Hypothalamus (tissue), 51 donors: ENCODE measurements around the gene PCDHGA7.
"Not testable (repeated sequence)": the region's sequence is repeated elsewhere in the genome, so short reads cannot be mapped to it uniquely, and the experiment has no call there.

Source experiments
- DNase-seq, 51 donors: peaks; one replicate each; lab custom pipeline; 2025; lab: John Stamatoyannopoulos, UW

PCDHGA7 gene

DNA sequence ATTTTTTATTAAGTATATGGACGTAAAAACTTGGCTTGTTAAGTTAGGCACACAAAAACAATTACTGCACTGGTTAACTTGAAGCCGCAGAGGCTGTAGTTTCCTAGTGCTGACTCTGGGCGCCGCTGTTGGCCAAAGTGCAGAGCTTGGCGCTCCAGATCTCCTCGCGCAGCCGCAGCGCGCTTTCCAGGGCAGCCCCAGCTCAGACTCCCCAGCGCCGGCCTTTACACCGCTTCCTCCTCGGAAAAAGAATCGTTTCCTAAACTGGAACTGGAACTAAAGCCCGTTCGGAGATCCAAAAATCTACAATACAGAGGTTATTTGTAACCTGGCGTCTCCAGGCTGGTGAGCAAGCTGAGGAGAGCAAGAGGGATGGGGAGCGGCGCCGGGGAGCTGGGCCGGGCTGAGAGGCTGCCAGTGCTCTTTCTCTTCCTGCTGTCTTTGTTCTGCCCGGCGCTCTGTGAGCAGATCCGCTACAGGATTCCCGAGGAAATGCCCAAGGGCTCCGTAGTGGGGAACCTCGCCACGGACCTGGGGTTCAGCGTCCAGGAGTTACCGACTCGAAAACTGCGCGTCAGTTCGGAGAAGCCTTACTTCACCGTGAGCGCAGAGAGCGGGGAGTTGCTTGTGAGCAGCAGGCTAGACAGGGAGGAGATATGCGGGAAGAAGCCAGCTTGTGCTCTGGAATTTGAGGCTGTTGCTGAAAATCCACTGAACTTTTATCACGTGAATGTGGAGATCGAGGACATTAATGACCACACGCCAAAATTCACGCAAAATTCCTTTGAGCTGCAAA lies 15.4 kb downstream of the PCDHGA7 start, which contains the start of gene PCDHGB5:
Gene PCDHGB5, plus strand, starts transcription at position 192 of the 796 bp plus-strand sequence. Its CDS starts 181 bp downstream, at position 373.
- not testable (repeated sequence) for DNase-seq

DNA sequence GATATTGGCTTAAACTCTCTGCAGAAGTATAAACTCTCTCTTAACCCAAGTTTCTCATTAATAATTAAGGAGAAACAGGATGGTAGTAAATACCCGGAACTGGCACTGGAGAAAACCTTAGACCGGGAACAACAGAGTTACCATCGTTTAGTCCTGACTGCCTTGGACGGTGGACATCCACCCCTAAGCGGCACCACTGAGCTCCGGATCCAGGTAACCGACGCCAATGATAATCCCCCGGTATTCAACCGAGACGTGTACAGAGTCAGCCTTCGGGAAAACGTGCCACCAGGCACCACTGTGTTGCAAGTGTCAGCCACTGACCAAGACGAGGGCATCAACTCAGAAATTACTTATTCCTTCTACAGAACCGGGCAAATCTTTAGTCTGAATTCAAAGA lies 16.1 kb downstream of the PCDHGA7 start:
- DNase-seq, result no peak

DNA sequence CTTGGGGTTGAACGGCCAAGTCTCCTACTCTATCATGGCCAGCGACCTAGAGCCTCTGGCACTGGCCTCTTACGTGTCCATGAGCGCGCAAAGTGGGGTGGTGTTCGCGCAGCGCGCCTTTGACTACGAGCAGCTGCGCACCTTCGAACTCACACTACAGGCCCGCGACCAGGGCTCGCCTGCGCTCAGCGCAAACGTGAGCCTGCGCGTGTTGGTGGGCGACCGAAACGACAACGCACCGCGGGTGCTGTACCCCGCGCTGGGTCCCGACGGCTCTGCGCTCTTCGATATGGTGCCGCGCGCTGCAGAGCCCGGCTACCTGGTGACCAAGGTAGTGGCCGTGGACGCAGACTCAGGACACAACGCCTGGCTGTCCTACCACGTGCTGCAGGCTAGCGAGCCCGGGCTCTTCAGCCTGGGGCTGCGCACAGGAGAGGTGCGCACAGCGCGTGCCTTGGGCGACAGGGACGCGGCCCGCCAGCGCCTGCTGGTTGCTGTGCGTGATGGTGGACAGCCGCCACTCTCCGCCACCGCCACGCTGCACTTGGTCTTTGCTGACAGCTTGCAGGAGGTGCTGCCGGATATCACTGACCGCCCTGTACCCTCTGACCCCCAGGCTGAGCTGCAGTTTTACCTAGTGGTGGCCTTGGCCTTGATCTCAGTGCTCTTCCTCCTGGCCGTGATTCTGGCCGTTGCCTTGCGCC lies 17.2 kb downstream of the PCDHGA7 start:
- DNase-seq, result no peak

DNA sequence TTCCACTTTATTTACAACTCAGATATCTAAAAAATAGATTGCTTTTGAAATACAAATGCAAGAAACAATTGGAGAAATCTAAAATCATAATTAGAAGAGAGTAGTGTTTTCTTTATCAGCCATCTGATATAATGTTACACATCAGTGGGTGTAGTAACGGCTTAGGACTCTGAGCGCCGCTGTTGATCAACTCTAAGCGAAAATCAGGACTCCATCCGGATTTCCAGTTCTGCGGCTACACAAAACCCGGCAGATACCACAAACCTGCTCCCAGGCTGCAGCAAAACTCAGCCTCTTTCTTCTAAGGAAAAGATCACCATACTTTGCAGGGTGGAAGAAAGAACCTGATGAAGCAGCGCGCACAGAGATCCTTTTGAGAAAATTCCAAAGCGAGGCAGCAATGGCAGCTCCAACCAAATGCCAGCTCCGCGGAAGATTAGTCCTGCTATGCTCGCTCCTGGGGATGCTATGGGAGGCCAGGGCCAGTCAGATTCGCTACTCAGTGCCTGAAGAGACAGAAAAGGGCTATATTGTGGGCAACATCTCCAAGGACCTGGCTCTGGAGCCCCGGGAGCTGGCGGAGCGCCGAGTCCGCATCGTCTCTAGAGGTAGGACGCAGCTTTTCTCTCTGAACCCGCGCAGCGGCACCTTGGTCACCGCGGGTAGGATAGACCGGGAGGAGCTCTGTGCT lies 20.2 kb downstream of the PCDHGA7 start, which contains the start of gene PCDHGA9:
Gene PCDHGA9, plus strand, starts transcription at position 226 of the 691 bp plus-strand sequence. Its CDS starts 175 bp downstream, at position 401.
- DNase-seq, result peak in 2 of 51 donors; percentile 12 to 19

DNA sequence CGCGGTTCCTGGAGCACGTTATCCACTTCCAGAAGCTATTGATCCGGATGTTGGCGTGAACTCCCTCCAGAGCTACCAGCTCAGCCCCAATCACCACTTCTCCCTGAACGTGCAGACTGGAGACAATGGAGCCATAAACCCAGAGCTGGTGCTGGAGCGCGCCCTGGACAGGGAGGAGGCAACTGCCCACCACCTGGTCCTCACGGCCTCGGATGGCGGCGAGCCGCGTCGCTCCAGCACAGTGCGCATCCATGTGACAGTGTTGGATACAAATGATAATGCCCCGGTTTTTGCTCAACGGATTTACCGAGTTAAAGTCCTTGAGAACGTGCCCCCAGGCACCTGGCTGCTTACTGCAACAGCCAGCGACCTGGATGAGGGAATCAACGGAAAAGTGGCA lies 20.8 kb downstream of the PCDHGA7 start:
- DNase-seq, result no peak

DNA sequence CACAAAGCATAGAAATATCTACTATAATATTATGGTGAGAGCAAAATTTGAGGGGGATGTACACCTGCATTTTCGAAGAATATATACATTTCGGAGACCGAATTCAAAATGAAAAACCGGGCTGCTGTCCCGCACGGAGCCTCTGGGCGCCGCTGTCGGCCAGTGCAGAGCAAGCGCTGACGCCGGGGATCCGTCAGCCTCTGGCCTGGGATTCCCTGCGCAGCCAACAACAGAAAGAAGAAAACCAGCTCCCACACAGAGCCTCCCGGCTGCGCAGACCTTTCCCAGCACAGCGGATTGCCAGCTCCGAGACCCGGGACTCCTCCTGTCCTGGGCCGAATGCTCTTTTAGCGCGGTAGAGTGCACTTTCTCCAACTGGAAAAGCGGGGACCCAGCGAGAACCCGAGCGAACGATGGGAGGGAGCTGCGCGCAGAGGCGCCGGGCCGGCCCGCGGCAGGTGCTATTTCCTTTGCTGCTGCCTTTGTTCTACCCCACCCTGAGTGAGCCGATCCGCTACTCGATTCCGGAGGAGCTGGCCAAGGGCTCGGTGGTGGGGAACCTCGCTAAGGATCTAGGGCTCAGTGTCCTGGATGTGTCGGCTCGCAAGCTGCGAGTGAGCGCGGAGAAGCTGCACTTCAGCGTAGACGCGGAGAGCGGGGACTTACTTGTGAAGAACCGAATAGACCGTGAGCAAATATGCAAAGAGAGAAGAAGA lies 25.4 kb downstream of the PCDHGA7 start, which contains the start of gene PCDHGB6:
Gene PCDHGB6, plus strand, starts transcription at position 232 of the 716 bp plus-strand sequence. Its CDS starts 182 bp downstream, at position 414.
- DNase-seq, result peak in 1 of 51 donors; percentile 9

DNA sequence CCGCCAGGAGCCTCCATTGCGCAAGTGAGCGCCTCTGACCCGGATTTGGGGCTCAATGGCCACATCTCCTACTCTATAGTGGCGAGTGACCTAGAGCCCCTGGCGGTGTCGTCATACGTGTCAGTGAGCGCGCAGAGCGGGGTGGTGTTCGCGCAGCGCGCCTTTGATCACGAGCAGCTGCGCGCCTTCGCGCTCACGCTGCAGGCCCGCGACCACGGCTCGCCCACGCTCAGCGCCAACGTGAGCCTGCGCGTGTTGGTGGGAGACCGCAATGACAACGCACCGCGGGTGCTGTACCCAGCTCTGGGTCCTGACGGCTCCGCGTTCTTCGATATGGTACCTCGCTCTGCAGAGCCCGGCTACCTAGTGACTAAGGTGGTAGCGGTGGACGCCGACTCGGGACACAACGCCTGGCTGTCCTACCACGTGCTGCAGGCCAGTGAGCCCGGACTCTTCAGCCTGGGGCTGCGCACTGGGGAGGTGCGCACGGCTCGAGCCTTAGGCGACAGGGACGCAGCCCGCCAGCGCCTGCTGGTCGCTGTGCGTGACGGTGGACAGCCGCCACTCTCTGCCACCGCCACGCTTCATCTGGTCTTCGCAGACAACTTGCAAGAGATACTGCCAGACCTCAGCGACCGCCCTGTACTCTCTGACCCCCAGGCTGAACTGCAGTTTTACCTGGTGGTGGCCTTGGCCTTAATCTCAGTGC lies 27.2 kb downstream of the PCDHGA7 start:
- DNase-seq, result no peak

DNA sequence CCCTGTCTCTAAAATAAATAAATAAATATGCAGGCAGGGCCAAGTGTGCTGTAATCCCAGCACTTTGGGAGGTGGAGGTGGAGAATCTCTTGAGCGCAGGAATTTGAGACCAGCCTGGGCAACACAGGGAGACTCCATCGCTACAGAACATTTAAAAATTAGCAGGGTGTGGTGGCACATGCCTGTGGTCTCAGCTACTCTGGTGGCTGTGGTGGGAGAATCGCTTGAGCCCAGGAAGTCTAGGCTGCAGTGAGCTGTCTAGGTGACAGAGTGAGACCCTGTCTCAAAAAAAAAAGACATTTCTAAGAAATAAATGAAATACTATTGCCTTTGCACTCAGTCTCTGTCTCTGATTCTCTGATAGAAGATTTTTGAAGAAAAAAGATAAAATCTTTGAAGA lies 29.0 kb downstream of the PCDHGA7 start:
- DNase-seq, result no peak

DNA sequence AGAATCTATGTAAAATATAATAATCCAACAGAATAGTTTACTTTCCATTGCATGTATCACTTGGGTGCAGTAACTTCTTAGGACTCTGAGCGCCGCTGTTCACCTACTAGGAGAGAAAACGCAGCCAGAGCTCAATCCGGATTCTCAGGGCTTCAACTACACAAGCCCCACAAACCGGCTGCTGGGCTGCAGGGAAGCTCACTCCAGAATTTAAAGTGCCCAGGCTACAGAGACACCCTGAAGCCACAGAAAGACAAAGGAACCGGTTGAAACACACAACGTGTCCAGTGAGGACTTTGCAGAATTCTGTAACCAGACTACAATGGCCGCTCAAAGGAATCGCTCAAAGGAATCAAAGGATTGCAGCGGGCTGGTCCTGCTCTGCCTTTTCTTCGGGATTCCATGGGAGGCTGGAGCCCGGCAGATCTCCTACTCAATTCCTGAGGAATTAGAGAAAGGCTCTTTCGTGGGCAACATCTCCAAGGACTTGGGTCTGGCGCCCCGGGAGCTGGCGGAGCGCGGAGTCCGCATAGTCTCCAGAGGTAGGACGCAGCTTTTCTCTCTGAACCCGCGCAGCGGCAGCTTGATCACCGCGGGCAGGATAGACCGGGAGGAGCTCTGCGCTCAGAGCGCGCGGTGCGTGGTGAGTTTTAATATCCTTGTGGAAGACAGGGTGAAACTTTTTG lies 30.5 kb downstream of the PCDHGA7 start, which contains the start of gene PCDHGA10:
Gene PCDHGA10, plus strand, starts transcription at position 134 of the 686 bp plus-strand sequence. Its CDS starts 189 bp downstream, at position 323.
- peak in 3 of 51 donors; percentile 9 to 20 (median 10) for DNase-seq

DNA sequence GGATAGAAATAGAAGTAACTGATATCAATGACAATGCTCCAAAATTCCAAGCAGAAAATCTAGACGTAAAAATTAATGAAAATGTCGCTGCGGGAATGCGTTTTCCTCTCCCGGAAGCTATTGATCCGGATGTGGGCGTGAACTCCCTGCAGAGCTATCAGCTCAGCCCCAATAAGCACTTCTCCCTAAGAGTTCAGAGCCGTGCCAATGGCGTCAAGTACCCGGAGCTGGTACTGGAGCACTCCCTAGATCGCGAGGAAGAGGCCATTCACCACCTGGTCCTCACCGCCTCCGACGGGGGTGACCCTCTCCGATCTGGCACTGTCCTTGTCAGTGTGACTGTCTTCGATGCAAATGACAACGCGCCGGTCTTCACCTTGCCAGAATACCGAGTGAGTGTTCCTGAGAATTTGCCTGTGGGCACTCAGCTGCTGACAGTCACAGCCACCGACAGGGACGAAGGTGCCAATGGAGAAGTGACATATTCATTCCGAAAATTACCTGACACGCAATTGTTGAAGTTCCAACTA lies 31.1 kb downstream of the PCDHGA7 start:
- no peak for DNase-seq

DNA sequence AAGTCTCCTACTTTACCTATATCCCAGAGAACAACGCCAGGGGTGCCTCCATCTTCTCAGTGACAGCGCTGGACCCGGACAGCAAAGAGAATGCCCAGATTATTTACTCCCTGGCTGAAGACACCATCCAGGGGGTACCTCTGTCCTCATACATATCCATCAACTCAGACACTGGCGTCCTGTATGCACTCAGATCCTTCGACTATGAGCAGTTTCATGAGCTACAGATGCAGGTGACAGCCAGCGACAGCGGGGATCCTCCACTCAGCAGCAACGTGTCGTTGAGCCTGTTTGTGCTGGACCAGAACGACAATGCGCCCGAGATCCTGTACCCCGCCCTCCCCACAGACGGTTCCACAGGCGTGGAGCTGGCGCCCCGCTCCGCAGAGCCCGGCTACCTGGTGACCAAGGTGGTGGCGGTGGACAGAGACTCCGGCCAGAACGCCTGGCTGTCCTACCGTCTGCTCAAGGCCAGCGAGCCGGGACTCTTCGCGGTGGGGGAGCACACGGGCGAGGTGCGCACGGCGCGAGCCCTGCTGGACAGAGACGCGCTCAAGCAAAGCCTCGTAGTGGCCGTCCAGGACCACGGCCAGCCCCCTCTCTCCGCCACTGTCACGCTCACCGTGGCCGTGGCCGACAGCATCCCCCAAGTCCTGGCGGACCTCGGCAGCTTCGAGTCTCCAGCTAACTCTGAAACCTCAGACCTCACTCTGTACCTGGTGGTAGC lies 32.2 kb downstream of the PCDHGA7 start:
- not testable (repeated sequence) for DNase-seq

DNA sequence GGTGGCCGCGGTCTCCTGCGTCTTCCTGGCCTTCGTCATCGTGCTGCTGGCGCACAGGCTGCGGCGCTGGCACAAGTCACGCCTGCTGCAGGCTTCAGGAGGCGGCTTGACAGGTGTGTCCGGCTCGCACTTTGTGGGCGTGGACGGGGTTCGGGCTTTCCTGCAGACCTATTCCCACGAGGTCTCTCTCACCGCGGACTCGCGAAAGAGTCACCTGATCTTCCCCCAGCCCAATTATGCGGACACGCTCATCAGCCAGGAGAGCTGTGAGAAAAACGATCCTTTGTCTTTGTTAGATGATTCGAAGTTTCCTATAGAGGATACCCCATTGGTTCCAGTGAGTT lies 32.7 kb downstream of the PCDHGA7 start:
- DNase-seq, result not testable (repeated sequence)

DNA sequence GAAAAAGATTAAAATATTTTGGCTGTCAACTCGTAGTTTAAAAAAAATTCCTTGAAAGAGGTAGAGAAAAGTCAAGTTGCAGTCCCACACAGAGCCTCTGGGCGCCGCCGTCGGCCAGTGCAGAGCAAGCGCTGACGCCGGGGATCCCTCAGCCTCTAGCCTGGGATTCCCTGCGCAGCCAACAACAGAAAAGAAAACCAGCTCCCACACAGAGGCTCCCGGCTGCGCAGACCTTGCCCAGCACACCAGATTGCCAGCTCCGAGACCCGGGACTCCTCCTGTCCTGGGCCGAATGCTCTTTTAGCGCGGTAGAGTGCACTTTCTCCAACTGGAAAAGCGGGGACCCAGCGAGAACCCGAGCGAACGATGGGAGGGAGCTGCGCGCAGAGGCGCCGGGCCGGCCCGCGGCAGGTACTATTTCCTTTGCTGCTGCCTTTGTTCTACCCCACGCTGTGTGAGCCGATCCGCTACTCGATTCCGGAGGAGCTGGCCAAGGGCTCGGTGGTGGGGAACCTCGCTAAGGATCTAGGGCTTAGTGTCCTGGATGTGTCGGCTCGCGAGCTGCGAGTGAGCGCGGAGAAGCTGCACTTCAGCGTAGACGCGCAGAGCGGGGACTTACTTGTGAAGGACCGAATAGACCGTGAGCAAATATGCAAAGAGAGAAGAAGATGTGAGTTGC lies 35.1 kb downstream of the PCDHGA7 start, which contains the start of gene PCDHGB7:
Gene PCDHGB7, plus strand, starts transcription at position 184 of the 679 bp plus-strand sequence. Its CDS starts 183 bp downstream, at position 367.
- DNase-seq, result peak in 16 of 51 donors; percentile 4 to 59 (median 27)

DNA sequence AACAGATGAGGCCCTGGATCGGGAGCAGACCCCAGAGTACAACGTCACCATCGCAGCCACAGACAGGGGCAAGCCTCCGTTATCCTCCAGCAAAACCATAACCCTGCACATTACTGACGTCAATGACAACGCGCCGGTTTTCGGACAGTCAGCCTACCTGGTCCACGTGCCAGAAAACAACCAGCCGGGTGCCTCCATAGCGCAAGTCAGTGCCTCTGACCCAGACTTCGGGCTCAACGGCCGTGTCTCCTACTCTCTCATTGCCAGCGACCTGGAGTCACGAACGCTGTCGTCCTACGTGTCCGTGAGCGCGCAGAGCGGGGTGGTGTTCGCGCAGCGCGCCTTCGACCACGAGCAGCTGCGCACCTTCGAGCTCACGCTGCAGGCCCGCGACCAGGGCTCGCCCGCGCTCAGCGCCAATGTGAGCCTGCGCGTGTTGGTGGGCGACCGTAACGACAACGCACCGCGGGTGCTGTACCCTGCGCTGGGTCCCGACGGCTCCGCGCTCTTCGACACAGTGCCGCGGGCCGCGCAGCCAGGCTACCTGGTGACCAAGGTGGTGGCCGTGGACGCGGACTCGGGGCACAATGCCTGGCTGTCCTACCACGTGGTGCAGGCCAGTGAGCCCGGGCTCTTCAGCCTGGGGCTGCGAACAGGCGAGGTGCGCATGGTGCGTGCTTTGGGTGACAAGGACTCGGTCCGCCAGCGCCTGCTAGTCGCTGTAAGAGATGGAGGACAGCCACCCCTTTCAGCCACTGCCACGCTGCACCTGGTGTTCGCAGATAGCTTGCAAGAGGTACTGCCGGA lies 36.7 kb downstream of the PCDHGA7 start:
- DNase-seq, result no peak

DNA sequence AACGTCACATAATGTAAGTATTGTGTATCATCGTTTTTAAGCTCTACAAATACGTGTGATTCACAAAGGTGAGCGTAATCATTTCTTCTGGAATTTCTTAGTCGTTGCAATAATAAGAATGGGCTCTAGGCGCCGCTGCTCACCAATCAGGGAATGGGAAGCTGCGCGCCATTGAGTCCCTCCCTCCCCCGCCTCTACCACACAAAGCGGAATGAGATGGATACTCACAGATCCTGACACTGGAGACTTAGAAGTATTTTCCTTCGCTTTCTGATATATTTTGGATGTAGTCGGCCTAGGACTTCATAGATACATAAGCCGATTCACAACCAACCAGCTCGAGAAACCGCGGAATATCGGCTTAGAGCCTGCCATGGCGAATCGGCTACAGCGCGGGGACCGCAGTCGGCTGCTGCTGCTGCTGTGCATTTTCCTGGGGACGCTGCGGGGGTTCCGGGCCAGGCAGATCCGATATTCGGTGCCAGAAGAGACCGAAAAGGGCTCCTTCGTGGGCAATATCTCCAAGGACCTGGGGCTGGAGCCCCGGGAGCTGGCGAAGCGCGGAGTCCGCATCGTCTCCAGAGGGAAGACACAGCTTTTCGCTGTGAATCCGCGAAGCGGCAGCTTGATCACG lies 38.4 kb downstream of the PCDHGA7 start, which contains the start of gene PCDHGA11:
Gene PCDHGA11, plus strand, starts transcription at position 197 of the 634 bp plus-strand sequence. Its CDS starts 177 bp downstream, at position 374.
- no peak for DNase-seq

DNA sequence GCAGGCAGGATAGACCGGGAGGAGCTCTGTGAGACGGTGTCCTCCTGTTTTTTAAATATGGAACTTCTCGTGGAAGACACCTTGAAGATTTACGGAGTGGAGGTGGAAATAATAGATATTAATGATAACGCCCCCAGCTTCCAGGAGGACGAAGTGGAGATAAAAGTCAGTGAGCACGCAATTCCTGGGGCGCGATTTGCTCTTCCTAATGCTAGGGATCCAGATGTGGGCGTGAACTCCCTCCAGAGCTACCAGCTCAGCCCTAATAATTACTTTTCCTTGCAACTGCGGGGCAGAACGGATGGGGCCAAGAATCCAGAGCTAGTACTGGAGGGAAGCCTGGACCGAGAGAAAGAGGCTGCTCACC lies 38.9 kb downstream of the PCDHGA7 start:
- DNase-seq, result no peak
